ENCODE data around the gene FAM50A.
A peak's percentile ranks its signal among the peaks of the same experiment; 100 is the strongest.

The FAM50A gene

GRCh38 chrX:154457491-154458115 lies 13.7 kb downstream of the FAM50A start:
- Mint-ChIP-seq H3K36me3 (ENCODE audit: low read depth) (peaks cover 25% of the 10 kb centered on the region), H3K27me3 (ENCODE audit: low read depth, poor library complexity) (peaks cover 3% of the 10 kb centered on the region), H3K27ac (peak overlapping the region; percentile 87), H3K4me1 (peaks cover 12% of the 10 kb centered on the region), H3K4me3 (peak overlapping the region; percentile 89), H3K9me3 (peaks cover 56% of the 10 kb centered on the region)
- no peak for TF ChIP-seq CTCF (IDR thresholded peaks at IDR 0.05)
- DNase-seq, result peak; percentile 54

GRCh38 chrX:154458116-154458953 lies 14.4 kb downstream of the FAM50A start, which contains the start of gene PLXNA3:
TSS of gene PLXNA3 (plus strand) at chrX:154458281. CDS start at chrX:154460184, 1,903 bp downstream.
- peak; percentile 80 for DNase-seq
- H3K9me3 Mint-ChIP-seq, result peaks cover 55% of the 10 kb centered on the region
- TF ChIP-seq CTCF (IDR thresholded peaks at IDR 0.05), result no peak

GRCh38 chrX:154458954-154459778 lies 15.2 kb downstream of the FAM50A start:
- TF ChIP-seq CTCF (IDR thresholded peaks at IDR 0.05), result no peak
- DNase-seq, result no peak
- Mint-ChIP-seq H3K4me1 (peaks cover 12% of the 10 kb centered on the region), H3K27ac (peak overlapping the region; percentile 54), H3K27me3 (ENCODE audit: low read depth, poor library complexity) (peaks cover 3% of the 10 kb centered on the region), H3K36me3 (ENCODE audit: low read depth) (peaks cover 23% of the 10 kb centered on the region), H3K9me3 (peaks cover 47% of the 10 kb centered on the region), H3K4me3 (peak overlapping the region; percentile 87)

More at GRCh38 chrX:154458116-154458953, 14.4 kb downstream of the FAM50A start, which contains the start of gene PLXNA3:
- H3K36me3 Mint-ChIP-seq (ENCODE audit: low read depth), result peaks cover 24% of the 10 kb centered on the region
- peaks cover 3% of the 10 kb centered on the region for H3K27me3 Mint-ChIP-seq (ENCODE audit: low read depth, poor library complexity)
- H3K4me1 Mint-ChIP-seq, result peaks cover 12% of the 10 kb centered on the region
- peak within 1 kb of the TSS; percentile 87 for H3K27ac Mint-ChIP-seq
- peak within 1 kb of the TSS; percentile 89 for H3K4me3 Mint-ChIP-seq

GRCh38 chrX:154459832-154460231 lies 15.9 kb downstream of the FAM50A start:
- Mint-ChIP-seq H3K36me3 (ENCODE audit: low read depth) (peaks cover 17% of the 10 kb centered on the region), H3K9me3 (peaks cover 40% of the 10 kb centered on the region), H3K27me3 (ENCODE audit: low read depth, poor library complexity) (peaks cover 3% of the 10 kb centered on the region), H3K27ac (no peak overlapping the region), H3K4me1 (peaks cover 12% of the 10 kb centered on the region), H3K4me3 (peak overlapping the region; percentile 87)
- peak; percentile 60 for DNase-seq
- no peak for TF ChIP-seq CTCF (IDR thresholded peaks at IDR 0.05)

- no peak for TF ChIP-seq CTCF (IDR thresholded peaks at IDR 0.05)
- Mint-ChIP-seq H3K36me3 (ENCODE audit: low read depth) (peaks cover 17% of the 10 kb centered on the region), H3K27me3 (ENCODE audit: low read depth, poor library complexity) (peaks cover 3% of the 10 kb centered on the region), H3K9me3 (peaks cover 39% of the 10 kb centered on the region), H3K27ac (no peak overlapping the region), H3K4me1 (peaks cover 12% of the 10 kb centered on the region), H3K4me3 (peak overlapping the region; percentile 87)
- no peak for DNase-seq
Observed at GRCh38 chrX:154460326-154460725, 16.4 kb downstream of the FAM50A start.
